ENCODE results near the gene PNMA6F.
"Not testable (repeated sequence)": the region's sequence is repeated elsewhere in the genome, so short reads cannot be mapped to it uniquely, and the experiment has no call there.

PNMA6F gene

GRCh38 chrX:153302796-153303195, 18.8 kb downstream of the PNMA6F start:
- DNase-seq (ENCODE audit: low spot score), result no peak

- no peak for DNase-seq (ENCODE audit: low spot score)
These were observed 19.8 kb downstream of the PNMA6F start for GRCh38 chrX:153301746-153302145.

GRCh38 chrX:153299855-153300254, 21.7 kb downstream of the PNMA6F start:
- DNase-seq (ENCODE audit: low spot score), result no peak

- no peak for DNase-seq (ENCODE audit: low spot score)
These were observed 24.2 kb downstream of the PNMA6F start for GRCh38 chrX:153297376-153297775.

GRCh38 chrX:153293485-153294071, 28.0 kb downstream of the PNMA6F start:
- not testable (repeated sequence) for DNase-seq (ENCODE audit: low spot score)

GRCh38 chrX:153288807-153289206, 32.8 kb downstream of the PNMA6F start:
- not testable (repeated sequence) for DNase-seq (ENCODE audit: low spot score)

- not testable (repeated sequence) for DNase-seq (ENCODE audit: low spot score)
These were observed 35.9 kb downstream of the PNMA6F start for GRCh38 chrX:153285678-153286077.

GRCh38 chrX:153283982-153284381, 37.6 kb downstream of the PNMA6F start:
- not testable (repeated sequence) for DNase-seq (ENCODE audit: low spot score)

- DNase-seq (ENCODE audit: low spot score), result not testable (repeated sequence)
These were observed 39.8 kb downstream of the PNMA6F start for GRCh38 chrX:153281784-153282183.

GRCh38 chrX:153279304-153279703, 42.3 kb downstream of the PNMA6F start:
- not testable (repeated sequence) for DNase-seq (ENCODE audit: low spot score)

- DNase-seq (ENCODE audit: low spot score), result not testable (repeated sequence)
These were observed 45.5 kb downstream of the PNMA6F start for GRCh38 chrX:153276049-153276448.

- not testable (repeated sequence) for DNase-seq (ENCODE audit: low spot score)
These were observed 46.1 kb downstream of the PNMA6F start for GRCh38 chrX:153275418-153275817.

- DNase-seq (ENCODE audit: low spot score), result not testable (repeated sequence)
These were observed 49.0 kb downstream of the PNMA6F start for GRCh38 chrX:153272584-153272983.

GRCh38 chrX:153272070-153272469, 49.5 kb downstream of the PNMA6F start:
- not testable (repeated sequence) for DNase-seq (ENCODE audit: low spot score)
